Measurements from ENCODE around the gene ANTXR2.

Gene ANTXR2

GRCh38 chr4:80065601-80066000, 7.4 kb downstream of the ANTXR2 start:
- TF ChIP-seq FOXP2 (optimal IDR thresholded peaks at IDR 0.05; ENCODE audit: borderline replicate concordance, extremely low read depth, extremely low read length, insufficient read depth) (no peak), TAF1 (IDR thresholded peaks at IDR 0.05; ENCODE audit: borderline replicate concordance, insufficient read depth, low read length) (no peak), POLR2AphosphoS5 (IDR thresholded peaks at IDR 0.05; ENCODE audit: low read depth, low read length) (no peak), SIN3A (IDR thresholded peaks at IDR 0.05; ENCODE audit: borderline replicate concordance, insufficient read depth, low read length) (no peak), REST (IDR thresholded peaks at IDR 0.05; ENCODE audit: insufficient read depth in 1 of 2, low read depth in 2 of 2, low read length in 2 of 2) (no peak)

GRCh38 chr4:80062527-80062926, 10.5 kb downstream of the ANTXR2 start:
- no peak for TF ChIP-seq FOXP2 (optimal IDR thresholded peaks at IDR 0.05; ENCODE audit: borderline replicate concordance, extremely low read depth, extremely low read length, insufficient read depth)
- TF ChIP-seq TAF1 (IDR thresholded peaks at IDR 0.05; ENCODE audit: borderline replicate concordance, insufficient read depth, low read length), result no peak
- no peak for TF ChIP-seq POLR2AphosphoS5 (IDR thresholded peaks at IDR 0.05; ENCODE audit: low read depth, low read length)
- no peak for TF ChIP-seq REST (IDR thresholded peaks at IDR 0.05; ENCODE audit: insufficient read depth in 1 of 2, low read depth in 2 of 2, low read length in 2 of 2)
- no peak for TF ChIP-seq SIN3A (IDR thresholded peaks at IDR 0.05; ENCODE audit: borderline replicate concordance, insufficient read depth, low read length)

- TF ChIP-seq SIN3A (IDR thresholded peaks at IDR 0.05; ENCODE audit: borderline replicate concordance, insufficient read depth, low read length) (no peak), TAF1 (IDR thresholded peaks at IDR 0.05; ENCODE audit: borderline replicate concordance, insufficient read depth, low read length) (no peak), POLR2AphosphoS5 (IDR thresholded peaks at IDR 0.05; ENCODE audit: low read depth, low read length) (no peak), REST (IDR thresholded peaks at IDR 0.05; ENCODE audit: insufficient read depth in 1 of 2, low read depth in 2 of 2, low read length in 2 of 2) (no peak), FOXP2 (optimal IDR thresholded peaks at IDR 0.05; ENCODE audit: borderline replicate concordance, extremely low read depth, extremely low read length, insufficient read depth) (no peak)
These were observed 12.2 kb downstream of the ANTXR2 start for GRCh38 chr4:80060804-80061203.

GRCh38 chr4:80058740-80059139, 14.3 kb downstream of the ANTXR2 start:
- TF ChIP-seq REST (IDR thresholded peaks at IDR 0.05; ENCODE audit: insufficient read depth in 1 of 2, low read depth in 2 of 2, low read length in 2 of 2) (no peak), FOXP2 (optimal IDR thresholded peaks at IDR 0.05; ENCODE audit: borderline replicate concordance, extremely low read depth, extremely low read length, insufficient read depth) (no peak), TAF1 (IDR thresholded peaks at IDR 0.05; ENCODE audit: borderline replicate concordance, insufficient read depth, low read length) (no peak), POLR2AphosphoS5 (IDR thresholded peaks at IDR 0.05; ENCODE audit: low read depth, low read length) (no peak), SIN3A (IDR thresholded peaks at IDR 0.05; ENCODE audit: borderline replicate concordance, insufficient read depth, low read length) (no peak)

- TF ChIP-seq REST (IDR thresholded peaks at IDR 0.05; ENCODE audit: insufficient read depth in 1 of 2, low read depth in 2 of 2, low read length in 2 of 2) (no peak), TAF1 (IDR thresholded peaks at IDR 0.05; ENCODE audit: borderline replicate concordance, insufficient read depth, low read length) (no peak), FOXP2 (optimal IDR thresholded peaks at IDR 0.05; ENCODE audit: borderline replicate concordance, extremely low read depth, extremely low read length, insufficient read depth) (no peak), POLR2AphosphoS5 (IDR thresholded peaks at IDR 0.05; ENCODE audit: low read depth, low read length) (no peak), SIN3A (IDR thresholded peaks at IDR 0.05; ENCODE audit: borderline replicate concordance, insufficient read depth, low read length) (no peak)
These were observed 18.7 kb downstream of the ANTXR2 start for GRCh38 chr4:80054375-80054774.

Data from PFSK-1 (cell line).